BJ (cell line): ENCODE measurements around the gene RCAN1. TPM values are rescaled to one million over a fixed set of nuclear protein-coding genes. Genes with fewer than 3 reads are reported as not detected.

Experiments
- CTCF ChIA-PET: fragments of 350-600 bp; formaldehyde crosslinking; extraction: SDS; loops from one replicate; lab custom pipeline; 2021; ENCODE audit warnings: antibody characterized with exemption, inconsistent platforms; lab: Yijun Ruan, JAX
- POLR2A ChIA-PET: fragments of 300-600 bp; sonication (Branson Sonifier 250); formaldehyde crosslinking; extraction: SDS; loops from one replicate; lab custom pipeline; 2021; ENCODE audit warnings: antibody characterized with exemption; lab: Charles Lee
- DNase-seq: peaks from one replicate; pipeline ENCODE4 v3.0.0-alpha.2; 2011; ENCODE audit warnings: low read depth
- H3K27me3 ChIP-seq: 2 replicates; pipeline ENCODE4 v1.6.0; 2011; ENCODE audit warnings: low read length; ENCODE audit not compliant: control insufficient read depth, insufficient read depth
- H3K36me3 ChIP-seq: 2 replicates; pipeline ENCODE4 v1.5.1; 2011; ENCODE audit warnings: low read length; ENCODE audit not compliant: control insufficient read depth, insufficient read depth
- H3K4me3 ChIP-seq: 2 replicates; pipeline ENCODE4 v1.5.1; 2011; ENCODE audit warnings: low read depth, mild to moderate bottlenecking, control low read depth, low read length
- CTCF ChIP-seq: IDR thresholded peaks from 2 replicates; pipeline ENCODE4 v1.5.1; 2011; ENCODE audit warnings: low read depth, mild to moderate bottlenecking, control low read depth, inconsistent platforms, low read length, moderate library complexity; ENCODE audit not compliant: insufficient read depth
- polyA plus RNA-seq: library from polyadenylated mRNA; depleted of rRNA; stranded (reverse); fragments of >200 nt; gene quantifications from 2 replicates; pipeline ENCODE4 v1.2.3, GENCODE V29; 2011

Gene RCAN1
- polyA plus RNA-seq, 1 experiment, result 56.2 TPM

GRCh38 chr21:34514576-34515115 lies 100.3 kb downstream of the RCAN1 start:
- no peak for TF ChIP-seq CTCF
- H3K27me3 ChIP-seq, result no peaks in the 10 kb centered on the region
- POLR2A ChIA-PET, result no interaction called here
- no peak for DNase-seq
- peaks cover 11% of the 10 kb centered on the region for H3K36me3 ChIP-seq
- CTCF ChIA-PET, result interaction anchor here (0.7 to 1.4 kb wide), 5 partner anchors 8 to 704 kb away, joined by 3 to 9 read pairs (median 3); no protein-coding TSS in a partner anchor
- no peak overlapping the region for H3K4me3 ChIP-seq

DNA sequence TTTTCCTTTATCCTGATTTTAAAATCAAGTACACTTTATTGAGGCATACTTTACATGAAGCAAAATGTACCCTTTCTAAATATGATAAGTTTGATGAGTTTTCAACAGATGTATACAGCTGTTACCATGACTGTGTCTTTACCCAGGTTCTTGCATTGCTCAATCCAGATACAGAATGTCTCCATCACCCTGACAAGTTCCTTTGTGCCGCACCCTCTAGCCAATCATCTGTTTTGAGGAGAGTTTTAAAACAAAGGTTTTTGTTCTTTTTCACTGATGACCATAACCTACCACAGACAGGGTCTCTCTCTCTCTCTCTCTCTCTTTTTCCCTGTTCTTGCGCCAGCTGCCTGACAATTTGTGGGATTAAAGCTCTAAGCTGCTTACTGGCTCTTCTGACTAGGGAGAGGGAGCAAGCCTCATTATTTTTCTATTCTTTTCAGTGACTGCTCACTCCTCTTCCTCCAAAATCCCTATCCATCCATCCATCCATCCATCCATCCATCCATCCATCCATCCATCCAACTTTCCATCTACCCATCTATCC lies 101.7 kb downstream of the RCAN1 start:
- ChIA-PET POLR2A (no interaction called here), CTCF (interaction anchor here (1.0 to 1.6 kb wide), 3 partner anchors 9 to 90 kb away, joined by 3 to 6 read pairs (median 6); no protein-coding TSS in a partner anchor)
- TF ChIP-seq CTCF, result no peak
- Histone ChIP-seq H3K36me3 (peaks cover 6% of the 10 kb centered on the region), H3K4me3 (no peak overlapping the region), H3K27me3 (no peaks in the 10 kb centered on the region)
- no peak for DNase-seq

DNA sequence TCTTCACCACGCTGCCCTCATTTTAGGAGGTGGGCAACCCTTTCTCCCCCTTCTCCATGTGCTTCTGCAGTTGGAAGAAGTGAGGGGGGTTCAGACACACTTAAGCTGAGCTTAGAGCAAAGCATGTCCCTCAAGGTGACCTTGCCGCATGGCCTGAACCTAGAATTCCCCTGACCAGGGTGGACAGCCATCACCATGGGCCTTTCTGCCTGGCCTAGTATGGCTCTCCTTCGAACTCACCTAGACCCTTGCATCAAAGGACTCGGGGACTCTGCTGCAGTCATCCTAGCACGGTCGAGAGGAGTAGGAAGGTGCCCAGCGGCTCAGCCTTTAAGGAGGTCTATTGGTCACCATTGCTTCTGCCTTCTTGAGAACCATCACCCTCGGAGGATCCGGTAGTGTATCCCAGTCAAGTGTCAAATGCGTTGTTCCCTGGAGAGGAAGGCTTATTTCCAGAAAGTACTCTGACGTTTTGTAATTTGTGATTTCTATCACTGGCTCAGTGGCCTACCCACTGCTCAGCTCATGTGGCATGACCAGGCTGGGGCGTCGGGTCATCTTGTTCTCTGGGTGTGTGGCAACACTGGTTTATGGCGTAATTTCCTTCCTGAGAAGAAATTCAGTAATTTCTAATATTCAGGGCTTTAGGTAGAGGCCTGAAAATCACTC lies 103.0 kb downstream of the RCAN1 start, which contains the start of gene KCNE1:
Gene KCNE1 (minus strand): TSS at position 424 of the 669 bp plus-strand sequence. CDS start 62,576 bp downstream, outside the sequence.
- POLR2A ChIA-PET, result no interaction called here

DNA sequence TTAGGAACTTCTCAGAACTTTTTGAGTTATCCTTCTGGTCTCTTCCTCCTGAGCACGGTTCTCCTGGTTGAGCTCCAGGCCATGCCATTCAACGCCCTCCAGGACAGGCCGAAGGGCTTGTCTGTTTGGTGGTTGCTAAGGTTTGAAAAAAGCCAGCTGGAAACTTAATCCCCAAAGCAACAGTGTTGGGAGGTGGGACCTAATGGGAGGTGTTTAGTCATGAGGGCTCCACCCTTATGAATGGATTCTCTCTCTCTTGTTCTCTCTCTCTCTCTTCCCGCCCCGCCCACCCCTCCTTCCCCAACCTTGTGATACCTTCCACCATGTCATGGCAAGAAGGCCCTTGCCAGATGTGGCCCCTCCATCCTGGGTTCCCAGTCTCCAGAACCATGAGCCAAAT lies 103.7 kb downstream of the RCAN1 start:
- POLR2A ChIA-PET, result no interaction called here
- CTCF ChIA-PET, result interaction anchor here (0.6 to 10.9 kb wide), 25 partner anchors 8 to 1576 kb away, joined by 3 to 237 read pairs (median 5); no protein-coding TSS in a partner anchor
- Histone ChIP-seq H3K4me3 (no peak overlapping the region), H3K27me3 (no peaks in the 10 kb centered on the region), H3K36me3 (no peaks in the 10 kb centered on the region)
- no peak for TF ChIP-seq CTCF
- DNase-seq, result no peak

More for the DNA sequence above, 103.0 kb downstream of the RCAN1 start, which contains the start of gene KCNE1:
- Histone ChIP-seq H3K27me3 (no peaks in the 10 kb centered on the region), H3K36me3 (no peaks in the 10 kb centered on the region), H3K4me3 (no peak within 1 kb of the TSS)
- no peak for TF ChIP-seq CTCF
- CTCF ChIA-PET, result interaction anchor here (1.2 to 10.9 kb wide), 11 partner anchors 10 to 110 kb away, joined by 3 to 237 read pairs (median 10); no protein-coding TSS in a partner anchor
- no peak for DNase-seq
